Panc1 (cell line): ENCODE data around the gene ALLC. TPM values are rescaled to one million over a fixed set of nuclear protein-coding genes. Genes with fewer than 3 reads are reported as not detected.

Experiments
- ATAC-seq: fragments of 200-7000 bp; cut with Tn5 transposase; 2 replicates; pipeline ENCODE4 v1.9.1; 2020; ENCODE audit warnings: mild to moderate bottlenecking, moderate library complexity
- BruUV-seq: library from RNA; stranded (reverse); fragments of 400-500 nt; replicated peaks from 2 replicates; lab custom pipeline; 2021; lab: Mats Ljungman, UMichigan
- CTCF ChIA-PET: fragments of 300-600 bp; sonication (Branson Sonifier 250); formaldehyde crosslinking; loops from one replicate; lab custom pipeline; 2022; ENCODE audit warnings: antibody characterized with exemption; lab: Charles Lee
- POLR2A ChIA-PET: fragments of 300-600 bp; sonication (Branson Sonifier 250); formaldehyde crosslinking; loops from one replicate; lab custom pipeline; 2022; ENCODE audit warnings: antibody characterized with exemption; lab: Charles Lee
- DNase-seq: peaks from one replicate; pipeline ENCODE4 v3.0.0-alpha.2; 2010; ENCODE audit warnings: low read depth, low spot score
- H3K27ac ChIP-seq: 2 replicates; pipeline ENCODE4 v1.5.1; 2011; ENCODE audit warnings: mild to moderate bottlenecking, low read length, inconsistent platforms
- H3K27me3 ChIP-seq: fragments of 200-500 bp; sonication (Bioruptor generic); 2 replicates; pipeline ENCODE4 v1.6.0; 2014; ENCODE audit warnings: low read length, inconsistent platforms; ENCODE audit not compliant: control insufficient read depth, insufficient read depth
- H3K36me3 ChIP-seq: fragments of 200-500 bp; sonication (Bioruptor generic); 2 replicates; pipeline ENCODE4 v1.5.1; 2014; ENCODE audit warnings: inconsistent platforms, mild to moderate bottlenecking, low read length, moderate library complexity; ENCODE audit not compliant: control insufficient read depth, insufficient read depth
- H3K4me1 ChIP-seq: 2 replicates; pipeline ENCODE4 v1.5.1; 2011; ENCODE audit warnings: inconsistent platforms, mild to moderate bottlenecking, low read length, moderate library complexity; ENCODE audit not compliant: control insufficient read depth, insufficient read depth
- H3K4me3 ChIP-seq, 2 experiments: 2 replicates each; pipeline ENCODE4 v1.5.1; 2011 to 2012; ENCODE audit warnings: low read depth in 2 of 2, low read length in 2 of 2, mild to moderate bottlenecking in 2 of 2, inconsistent platforms in 1 of 2, moderate library complexity in 1 of 2
- H3K9me3 ChIP-seq: fragments of 200-500 bp; sonication (Bioruptor generic); 2 replicates; pipeline ENCODE4 v1.5.1; 2014; ENCODE audit warnings: low read depth, mild to moderate bottlenecking, inconsistent platforms, low read length, moderate library complexity; ENCODE audit not compliant: control insufficient read depth, insufficient read depth
- CTCF ChIP-seq: fragments of 450-650 bp; IDR thresholded peaks from 2 replicates; pipeline ENCODE4 v1.5.1; 2017; ENCODE audit warnings: mild to moderate bottlenecking
- POLR2AphosphoS5 ChIP-seq: IDR thresholded peaks from 2 replicates; pipeline ENCODE4 v1.6.1; 2012; ENCODE audit warnings: mild to moderate bottlenecking, low read depth, low read length, moderate library complexity
- REST ChIP-seq, 2 experiments: IDR thresholded peaks; 2 replicates each; pipeline ENCODE4 v1.6.1; 2011 to 2012; ENCODE audit warnings: low read depth in 2 of 2, control low read depth in 1 of 2, low read length in 1 of 2, mild to moderate bottlenecking in 1 of 2, moderate library complexity in 1 of 2; ENCODE audit not compliant: insufficient read depth in 1 of 2
- SIN3A ChIP-seq: IDR thresholded peaks from 2 replicates; pipeline ENCODE4 v1.6.1; 2012; ENCODE audit warnings: low read depth, mild to moderate bottlenecking, low read length, moderate library complexity, borderline replicate concordance; ENCODE audit not compliant: insufficient read depth
- TCF7L2 ChIP-seq: IDR thresholded peaks from 2 replicates; pipeline ENCODE4 v1.6.1; 2011; ENCODE audit warnings: mild to moderate bottlenecking, low read depth, low read length, inconsistent platforms
- in situ Hi-C: cut with HindIII; loops from 2 replicates; pipeline ENCODE4 v1.10.0; 2016; ENCODE audit warnings: low sequenced_read_pairs, low pct_unique_long_range_greater_than_20kb
- intact Hi-C: fragments of 100-400 bp; cut with micrococcal nuclease; formaldehyde crosslinking; loops from one replicate; pipeline ENCODE4 v1.10.0; 2022; ENCODE audit not compliant: unreplicated experiment
- total RNA-seq: library from RNA; stranded (reverse); gene quantifications from one replicate; pipeline ENCODE4 v1.2.1, GENCODE V29; 2021; ENCODE audit not compliant: unreplicated experiment

The ALLC gene
- total RNA-seq, 1 experiment from 2014 or later: not detected

- TF ChIP-seq SIN3A (no peak), REST (IDR thresholded peaks at IDR 0.05; ENCODE audit: insufficient read depth in 1 of 2, low read depth in 2 of 2, low read length in 1 of 2) (no peak)
- ChIA-PET POLR2A (no interaction called here), CTCF (no interaction called here)
Measured at GRCh38 chr2:3639015-3639630, 18.9 kb upstream of the ALLC start.

GRCh38 chr2:3639653-3640052 is 18.3 kb upstream of the ALLC start:
- ATAC-seq: no peak
- Histone ChIP-seq H3K9me3 (no peaks in the 10 kb centered on the region), H3K27me3 (peaks cover 4% of the 10 kb centered on the region; the same call in 1 of the 2 replicates), H3K27ac (no peak overlapping the region), H3K4me3 (no peak overlapping the region), H3K36me3 (no peaks in the 10 kb centered on the region), H3K4me1 (no peaks in the 10 kb centered on the region)
- CTCF ChIA-PET: no interaction called here
- no peak for DNase-seq
- POLR2A ChIA-PET: no interaction called here
- BruUV-seq: no TSS peak
- TF ChIP-seq POLR2AphosphoS5 (no peak), CTCF (no peak), TCF7L2 (no peak), SIN3A (no peak), REST (IDR thresholded peaks at IDR 0.05; ENCODE audit: insufficient read depth in 1 of 2, low read depth in 2 of 2, low read length in 1 of 2) (no peak)
- intact Hi-C loops (no loop called here), in situ Hi-C loops (no loop called here)

More at GRCh38 chr2:3639015-3639630, 18.9 kb upstream of the ALLC start:
- in situ Hi-C loops (no loop called here), intact Hi-C loops (no loop called here)
- H3K27ac ChIP-seq: no peak overlapping the region
- H3K9me3 ChIP-seq: no peaks in the 10 kb centered on the region
- no TSS peak for BruUV-seq
- ATAC-seq: no peak
- H3K36me3 ChIP-seq: no peaks in the 10 kb centered on the region
- no peak for DNase-seq
- no peak overlapping the region for H3K4me3 ChIP-seq
- no peaks in the 10 kb centered on the region for H3K4me1 ChIP-seq
- H3K27me3 ChIP-seq: peaks cover 4% of the 10 kb centered on the region; the same call in 1 of the 2 replicates
